HG03460 (cell line): ENCODE data around the gene KRTAP23-1.

ENCODE experiments used
- ATAC-seq: cut with Tn5 transposase; IDR thresholded peaks from one replicate; pipeline ENCODE4 v1.9.1; 2021; ENCODE audit not compliant: unreplicated experiment

KRTAP23-1 gene

DNA sequence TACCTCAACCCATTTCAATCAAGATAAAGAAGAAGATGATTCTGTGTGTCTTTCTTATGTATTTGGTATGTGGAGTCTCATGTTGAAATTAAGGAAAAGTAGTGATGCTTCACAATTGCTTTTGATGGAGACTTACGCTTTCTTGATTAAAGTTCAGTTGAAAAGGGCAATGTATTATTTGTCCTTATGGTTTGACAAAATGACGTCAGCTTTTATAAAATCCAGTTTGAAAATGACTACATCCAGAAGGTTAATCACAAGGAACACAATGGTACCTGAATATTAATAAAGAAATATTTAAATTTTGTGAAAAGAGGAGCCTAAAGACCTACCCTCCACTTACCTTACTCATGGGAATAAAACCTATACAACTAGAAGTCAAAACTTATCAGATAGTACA, 32.7 kb downstream of the KRTAP23-1 start:
- ATAC-seq: no peak

DNA sequence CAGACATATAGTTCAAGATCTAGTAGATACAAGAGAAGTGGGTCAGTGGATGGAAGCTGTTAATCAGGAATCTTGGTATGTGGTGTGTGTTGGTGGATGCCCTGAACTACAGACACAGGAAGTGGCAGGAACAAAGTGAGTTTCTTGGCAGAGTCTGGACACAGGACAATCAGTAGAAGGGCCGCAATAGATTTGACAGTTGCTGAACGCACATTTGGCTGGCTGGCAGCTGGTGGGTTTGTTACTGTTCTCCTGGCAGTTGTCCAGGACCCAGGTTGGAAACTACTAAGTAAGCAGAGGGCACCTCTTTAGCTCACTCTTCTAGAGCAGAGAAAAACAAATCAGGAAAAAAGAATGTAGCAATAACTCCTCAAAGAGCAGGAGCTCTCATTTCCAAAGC, 41.5 kb downstream of the KRTAP23-1 start:
- ATAC-seq: no peak

DNA sequence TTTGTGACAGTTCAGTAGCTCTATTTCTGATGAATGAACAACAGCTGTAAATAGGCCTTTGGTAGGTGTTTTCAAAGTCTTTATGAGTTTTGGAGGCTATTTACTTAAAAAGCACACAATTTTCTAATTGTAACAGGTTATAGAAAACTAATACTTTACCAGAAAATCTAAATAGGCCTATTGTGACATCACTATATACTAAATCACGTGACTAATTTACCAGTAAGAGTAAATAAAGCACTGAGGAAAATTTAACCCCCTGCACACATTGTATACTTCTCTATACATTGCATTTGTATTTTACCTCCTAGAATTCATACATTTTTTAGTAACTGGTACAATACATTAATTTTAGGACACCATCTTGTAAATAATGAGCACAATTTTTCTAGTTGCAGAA, 43.3 kb downstream of the KRTAP23-1 start:
- no peak for ATAC-seq
